Astrocyte of the spinal cord (primary cell): Measurements from ENCODE around the gene GRIK1.

Experiments used
- DNase-seq: peaks from one replicate; pipeline ENCODE4 v3.0.0; 2011; ENCODE audit warnings: low read depth, low spot score
- H3K4me3 ChIP-seq: 2 replicates; pipeline ENCODE4 v1.5.1; 2011; ENCODE audit warnings: low read depth, mild to moderate bottlenecking, low read length, moderate library complexity
- CTCF ChIP-seq: IDR thresholded peaks from 2 replicates; pipeline ENCODE4 v1.5.1; 2012; ENCODE audit warnings: low read depth, mild to moderate bottlenecking, low read length, inconsistent platforms
- in situ Hi-C: cut with HindIII; loops from 2 replicates; pipeline ENCODE4 v1.10.0; 2017; ENCODE audit warnings: low sequenced_read_pairs

GRIK1 gene

GRCh38 chr21:29712818-29713217 is 227.0 kb downstream of the GRIK1 start:
- no peak overlapping the region for H3K4me3 ChIP-seq
- no peak for DNase-seq
- in situ Hi-C loops, result no loop called here
- TF ChIP-seq CTCF, result no peak

DNA sequence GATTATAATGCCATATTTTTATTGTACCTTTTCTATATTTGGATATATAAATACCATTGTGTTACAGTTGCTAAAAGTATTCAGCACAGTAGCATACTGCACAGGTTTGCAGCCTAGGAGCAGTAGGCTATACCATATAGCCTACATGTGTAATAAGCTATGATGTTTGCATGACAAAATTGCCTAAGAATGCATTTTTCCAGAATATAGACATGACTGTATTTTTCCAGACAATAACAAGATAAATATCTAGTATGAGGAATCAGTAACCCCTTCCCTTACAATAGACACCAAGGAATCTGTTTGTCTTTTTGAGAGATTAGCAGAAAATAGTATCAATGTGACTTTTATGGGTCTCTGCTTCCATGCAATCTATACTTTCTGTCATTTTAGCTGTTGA is 228.6 kb downstream of the GRIK1 start:
- no peak for TF ChIP-seq CTCF
- in situ Hi-C loops, result no loop called here
- no peak for DNase-seq
- no peak overlapping the region for H3K4me3 ChIP-seq

DNA sequence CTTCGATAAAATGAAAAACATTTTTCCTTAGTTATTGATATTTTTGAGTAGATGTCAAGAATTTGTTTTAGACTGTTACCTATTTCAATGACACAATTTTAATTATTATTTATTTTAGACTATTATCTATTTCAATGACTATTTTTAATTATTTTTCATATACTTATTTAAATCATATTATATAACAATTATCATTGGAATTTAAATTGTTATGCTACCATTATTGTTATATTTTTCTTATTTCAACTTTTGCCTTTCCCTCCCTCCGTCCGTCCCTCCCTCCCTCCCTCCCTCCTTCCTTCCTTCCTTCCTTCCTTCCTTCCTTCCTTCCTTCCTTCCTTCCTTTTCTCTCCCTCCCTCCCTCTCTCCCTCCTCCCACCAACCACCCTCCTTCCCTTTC is 229.3 kb downstream of the GRIK1 start:
- in situ Hi-C loops, result no loop called here
- no peak overlapping the region for H3K4me3 ChIP-seq
- no peak for TF ChIP-seq CTCF
- DNase-seq, result no peak

- no peak for DNase-seq
- in situ Hi-C loops, result no loop called here
- no peak for TF ChIP-seq CTCF
Observed at GRCh38 chr21:29708401-29708800, 231.4 kb downstream of the GRIK1 start.

GRCh38 chr21:29704719-29705118 is 235.1 kb downstream of the GRIK1 start:
- in situ Hi-C loops, result no loop called here
- no peak overlapping the region for H3K4me3 ChIP-seq
- TF ChIP-seq CTCF, result no peak
- peak; percentile 1 for DNase-seq

More at GRCh38 chr21:29708401-29708800, 231.4 kb downstream of the GRIK1 start:
- no peak overlapping the region for H3K4me3 ChIP-seq

GRCh38 chr21:29701676-29702075 is 238.1 kb downstream of the GRIK1 start:
- H3K4me3 ChIP-seq, result no peak overlapping the region
- no peak for DNase-seq
- no peak for TF ChIP-seq CTCF
- in situ Hi-C loops, result no loop called here

DNA sequence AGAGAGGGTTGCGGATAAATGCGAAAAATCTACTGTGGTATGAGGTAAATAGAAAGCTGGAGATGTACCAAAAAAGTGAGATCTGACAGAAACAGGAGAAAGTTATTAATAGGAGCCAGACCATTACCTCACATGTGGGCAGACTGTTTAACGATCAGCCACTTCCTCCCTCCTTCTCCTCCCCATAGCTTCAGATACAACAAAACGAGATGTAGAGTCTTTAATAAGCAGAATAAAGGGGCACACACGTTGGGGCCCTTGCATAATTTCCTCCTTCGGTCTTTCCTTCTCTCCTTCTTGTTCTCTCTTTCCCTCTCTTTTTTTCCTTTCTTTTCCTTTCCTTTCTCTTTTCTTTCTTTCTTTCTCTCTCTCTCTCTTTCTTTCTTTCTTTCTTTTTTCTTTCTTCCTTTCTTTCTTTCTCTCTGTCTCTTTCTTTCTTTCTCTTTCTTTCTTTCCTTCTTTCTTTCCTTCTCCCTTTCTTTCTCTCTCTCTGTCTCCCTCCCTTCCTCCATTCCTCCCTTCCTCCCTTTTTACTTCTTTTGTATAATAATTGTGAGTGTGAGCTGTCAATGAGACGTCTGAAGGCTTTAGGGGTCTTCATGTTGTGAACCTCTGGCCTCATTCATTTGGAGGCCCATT is 242.1 kb downstream of the GRIK1 start:
- DNase-seq, result no peak
- no peak overlapping the region for H3K4me3 ChIP-seq
- no peak for TF ChIP-seq CTCF
- in situ Hi-C loops, result no loop called here
